RPMI7951 (cell line): ENCODE data around the gene CADM3. TPM values are rescaled to one million over a fixed set of nuclear protein-coding genes. Genes with fewer than 3 reads are reported as not detected.

Experiments
- DNase-seq: peaks from one replicate; pipeline ENCODE4 v3.0.0-alpha.2; 2012; ENCODE audit warnings: low read depth
- total RNA-seq: library from RNA; depleted of rRNA; stranded (reverse); fragments of >200 nt; shearing (Covaris generic); gene quantifications from 2 replicates; pipeline ENCODE4 v1.2.3, GENCODE V29; 2014

Gene CADM3
- total RNA-seq, 1 experiment from 2014 or later, result 0.96 TPM

- DNase-seq, result no peak
Observed at GRCh38 chr1:159207080-159207479, 35.7 kb downstream of the CADM3 start.

GRCh38 chr1:159207774-159208173 lies 36.4 kb downstream of the CADM3 start:
- DNase-seq, result no peak

GRCh38 chr1:159208175-159208825 lies 36.9 kb downstream of the CADM3 start:
- peak; percentile 4 for DNase-seq

GRCh38 chr1:159209061-159209460 lies 37.6 kb downstream of the CADM3 start:
- no peak for DNase-seq

GRCh38 chr1:159211331-159212136 lies 40.1 kb downstream of the CADM3 start:
- DNase-seq, result peak; percentile 60

- no peak for DNase-seq
Observed at GRCh38 chr1:159212596-159212995, 41.2 kb downstream of the CADM3 start.

GRCh38 chr1:159214149-159214760 lies 42.8 kb downstream of the CADM3 start:
- peak; percentile 38 for DNase-seq

- DNase-seq, result no peak
Observed at GRCh38 chr1:159218649-159219636, 47.5 kb downstream of the CADM3 start.

GRCh38 chr1:159222075-159222865 lies 50.9 kb downstream of the CADM3 start:
- no peak for DNase-seq

GRCh38 chr1:159223004-159223403 lies 51.6 kb downstream of the CADM3 start:
- DNase-seq, result no peak

GRCh38 chr1:159228554-159228953 lies 57.1 kb downstream of the CADM3 start:
- no peak for DNase-seq

- peak; percentile 91 for DNase-seq
Observed at GRCh38 chr1:159229260-159229885, 58.0 kb downstream of the CADM3 start.

- DNase-seq, result peak; percentile 93
Observed at GRCh38 chr1:159229896-159230295, 58.5 kb downstream of the CADM3 start.

GRCh38 chr1:159239551-159240220 lies 68.3 kb downstream of the CADM3 start:
- no peak for DNase-seq

- DNase-seq, result peak; percentile 24
Observed at GRCh38 chr1:159247266-159247665, 75.9 kb downstream of the CADM3 start.

- DNase-seq, result no peak
Observed at GRCh38 chr1:159248311-159248710, 76.9 kb downstream of the CADM3 start.

- DNase-seq, result no peak
Observed at GRCh38 chr1:159250638-159251216, 79.3 kb downstream of the CADM3 start.
